Coronary artery (tissue), 2 donors: Measurements from ENCODE around the gene FAM219B.
"Not testable (repeated sequence)": the region's sequence is repeated elsewhere in the genome, so short reads cannot be mapped to it uniquely, and the experiment has no call there.

Experiments
- DNase-seq: peaks from one replicate; pipeline ENCODE4 v3.0.0-alpha.2; 2017; ENCODE audit warnings: low spot score
- H3K27ac ChIP-seq, 2 donors: fragments of 200-600 bp; sonication (generic); one replicate each; pipeline ENCODE4 v1.5.1; 2016 to 2019
- H3K4me3 ChIP-seq: fragments of 200-600 bp; sonication (generic); 2 replicates; pipeline ENCODE4 v1.5.1; 2016; ENCODE audit warnings: mild to moderate bottlenecking, moderate library complexity
- TF ChIP-seq, protein P1 (sequence below): fragments of 200-600 bp; sonication (generic); IDR thresholded peaks from one replicate; pipeline ENCODE4 v1.5.1; 2019; ENCODE audit warnings: antibody characterized with exemption

FAM219B gene

DNA sequence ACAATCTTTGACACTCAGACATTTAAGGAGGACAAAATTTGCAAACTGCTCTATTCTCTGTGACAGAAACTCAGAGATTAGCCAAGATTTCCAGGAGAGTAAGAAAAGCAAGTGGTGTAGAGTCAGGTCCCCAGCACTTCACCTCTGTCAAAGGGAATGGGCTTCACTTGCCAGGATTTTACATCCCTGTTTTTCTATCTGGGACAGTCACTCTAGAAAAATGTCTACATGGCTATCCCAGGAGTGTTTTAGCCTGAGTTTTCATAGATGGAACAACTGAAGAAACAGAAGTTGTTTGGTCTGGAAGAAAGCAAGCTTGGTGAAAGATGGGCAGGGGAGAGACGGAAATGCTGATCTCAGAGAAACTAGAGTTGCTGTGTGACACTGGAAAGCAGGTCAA, 3.0 kb downstream of the FAM219B start:
- TF ChIP-seq, protein P1, sequence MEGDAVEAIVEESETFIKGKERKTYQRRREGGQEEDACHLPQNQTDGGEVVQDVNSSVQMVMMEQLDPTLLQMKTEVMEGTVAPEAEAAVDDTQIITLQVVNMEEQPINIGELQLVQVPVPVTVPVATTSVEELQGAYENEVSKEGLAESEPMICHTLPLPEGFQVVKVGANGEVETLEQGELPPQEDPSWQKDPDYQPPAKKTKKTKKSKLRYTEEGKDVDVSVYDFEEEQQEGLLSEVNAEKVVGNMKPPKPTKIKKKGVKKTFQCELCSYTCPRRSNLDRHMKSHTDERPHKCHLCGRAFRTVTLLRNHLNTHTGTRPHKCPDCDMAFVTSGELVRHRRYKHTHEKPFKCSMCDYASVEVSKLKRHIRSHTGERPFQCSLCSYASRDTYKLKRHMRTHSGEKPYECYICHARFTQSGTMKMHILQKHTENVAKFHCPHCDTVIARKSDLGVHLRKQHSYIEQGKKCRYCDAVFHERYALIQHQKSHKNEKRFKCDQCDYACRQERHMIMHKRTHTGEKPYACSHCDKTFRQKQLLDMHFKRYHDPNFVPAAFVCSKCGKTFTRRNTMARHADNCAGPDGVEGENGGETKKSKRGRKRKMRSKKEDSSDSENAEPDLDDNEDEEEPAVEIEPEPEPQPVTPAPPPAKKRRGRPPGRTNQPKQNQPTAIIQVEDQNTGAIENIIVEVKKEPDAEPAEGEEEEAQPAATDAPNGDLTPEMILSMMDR: no peak
- no peak for DNase-seq
- Histone ChIP-seq H3K4me3 (no peak overlapping the region), H3K27ac (no peak overlapping the region)

DNA sequence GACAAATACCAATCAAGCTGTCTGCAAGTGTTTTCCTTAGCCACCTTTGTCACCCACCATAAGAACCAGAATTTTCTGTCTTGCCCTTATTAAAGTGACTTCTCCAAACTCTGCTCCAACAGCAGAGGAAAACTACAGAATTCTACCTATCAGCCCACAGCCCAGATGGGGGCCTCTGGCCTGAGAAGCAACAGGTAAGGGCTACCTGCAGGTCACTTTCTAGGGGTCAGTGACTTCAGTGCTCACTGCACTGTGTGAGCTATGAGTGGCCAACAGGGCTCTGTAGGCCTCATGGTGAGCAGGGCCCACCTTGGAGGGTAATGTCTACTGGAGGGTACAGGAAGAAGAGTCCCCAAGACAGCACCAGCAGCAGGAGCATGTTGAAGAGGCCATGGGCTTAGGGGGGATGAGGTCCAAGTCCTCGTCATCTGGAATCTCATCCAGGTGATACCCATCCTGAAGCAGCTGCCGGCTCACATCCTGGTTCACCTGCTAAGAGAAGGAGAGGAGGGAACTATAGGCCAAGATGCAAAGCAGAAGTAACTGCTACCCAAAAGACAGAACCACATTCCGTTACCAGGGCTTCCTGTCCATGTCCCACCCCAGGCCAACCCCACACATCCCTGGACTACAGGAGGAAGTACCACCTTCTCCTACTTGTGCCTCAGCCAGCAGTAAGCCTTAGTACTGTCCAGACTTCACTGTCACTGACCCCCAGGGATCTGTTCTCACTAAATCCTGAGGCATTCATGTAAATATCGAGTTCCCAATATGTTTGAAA, 4.2 kb downstream of the FAM219B start:
- TF ChIP-seq, protein P1: no peak
- H3K4me3 ChIP-seq: no peak overlapping the region
- no peak for DNase-seq
- no peak overlapping the region for H3K27ac ChIP-seq

- TF ChIP-seq, protein P1: peak; percentile 74
- H3K27ac ChIP-seq: peak overlapping the region in 1 of 2 donors; percentile 41
- H3K4me3 ChIP-seq: no peak overlapping the region
- DNase-seq: no peak
These were observed 5.0 kb downstream of the FAM219B start for GRCh38 chr15:74901612-74902063.

DNA sequence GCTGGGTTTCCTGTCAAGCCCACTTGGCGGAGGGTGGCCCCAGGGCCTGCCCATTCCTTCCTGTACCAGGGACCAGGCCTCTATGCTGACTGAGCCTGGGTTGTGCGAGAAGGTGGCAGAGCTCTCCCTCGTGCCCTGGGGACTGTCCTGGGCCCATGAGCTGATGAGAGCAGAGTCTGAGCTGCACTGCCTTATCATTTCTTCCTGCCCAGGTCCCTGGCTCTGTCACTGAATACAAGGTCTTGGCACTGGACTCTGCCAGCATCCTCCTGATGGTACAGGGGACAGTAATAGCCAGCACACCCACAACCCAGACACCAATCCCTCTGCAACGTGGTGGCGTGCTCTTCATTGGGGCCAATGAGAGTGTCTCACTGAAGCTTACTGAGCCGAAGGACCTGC, 9.3 kb downstream of the FAM219B start:
- TF ChIP-seq, protein P1: no peak
- Histone ChIP-seq H3K4me3 (no peak overlapping the region), H3K27ac (no peak overlapping the region)
- no peak for DNase-seq

DNA sequence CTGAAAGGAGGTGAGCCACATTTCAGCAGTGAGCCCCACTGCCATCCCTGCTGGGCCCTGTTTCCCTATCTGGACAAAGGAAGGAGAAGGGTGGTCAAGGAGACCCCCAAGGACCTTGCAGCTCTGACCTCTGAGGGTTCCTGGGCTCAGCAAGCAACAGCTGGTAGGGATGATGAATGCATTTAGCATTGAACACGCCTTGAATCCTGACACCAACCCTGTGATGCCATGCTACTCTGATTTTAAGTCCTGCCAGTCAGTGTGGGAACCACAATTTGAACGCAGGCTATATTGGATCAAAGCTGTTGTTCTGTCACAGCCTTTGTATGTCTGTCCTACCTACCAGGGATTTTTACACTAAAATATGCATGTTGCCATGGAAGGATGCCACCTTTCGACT, 10.3 kb downstream of the FAM219B start:
- Histone ChIP-seq H3K27ac (no peak overlapping the region), H3K4me3 (no peak overlapping the region)
- TF ChIP-seq, protein P1: no peak
- DNase-seq: no peak

DNA sequence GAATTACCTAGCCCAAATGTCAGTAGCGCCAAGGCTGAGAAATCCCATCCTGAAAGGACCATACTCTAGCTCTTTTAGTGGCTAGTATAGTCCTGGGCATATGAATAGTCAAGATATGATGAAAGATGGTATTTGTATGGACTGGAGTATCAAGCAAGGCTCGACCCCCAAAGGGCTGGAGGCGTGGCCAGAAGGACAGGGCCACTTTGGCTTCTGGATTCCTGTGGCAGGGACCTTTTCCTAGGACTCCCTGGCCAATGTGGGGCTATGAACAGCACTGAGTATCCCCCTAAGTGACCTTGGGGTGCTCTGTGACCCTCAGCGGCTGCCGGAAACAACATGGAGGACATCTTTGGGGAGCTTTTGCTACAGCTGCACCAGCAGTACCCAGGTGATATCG, 10.8 kb downstream of the FAM219B start:
- Histone ChIP-seq H3K4me3 (no peak overlapping the region), H3K27ac (no peak overlapping the region)
- TF ChIP-seq, protein P1: no peak
- DNase-seq: no peak

DNA sequence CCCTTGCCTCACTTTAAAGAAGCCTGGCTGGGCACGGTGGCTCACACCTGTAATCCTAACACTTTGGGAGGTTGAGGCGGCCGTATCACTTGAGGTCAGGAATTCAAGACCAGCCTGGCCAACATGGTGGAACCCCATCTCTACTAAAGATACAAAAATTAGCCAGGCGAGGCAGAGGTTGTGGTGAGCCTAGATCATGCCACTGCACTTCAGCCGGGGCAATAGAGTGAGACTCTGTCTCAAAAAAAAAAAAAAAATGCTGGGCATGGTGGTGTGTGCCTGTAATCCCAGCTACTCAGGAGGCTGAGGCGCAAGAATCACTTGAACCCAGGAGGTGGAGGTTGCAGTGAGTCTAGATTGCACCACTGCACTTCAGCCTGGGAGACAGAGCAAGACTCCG, 12.3 kb downstream of the FAM219B start:
- not testable (repeated sequence) for H3K4me3 ChIP-seq, H3K27ac ChIP-seq, DNase-seq
